Measurements from ENCODE around the gene PTPRM. TPM values are rescaled to one million over a fixed set of nuclear protein-coding genes. Genes with fewer than 3 reads are reported as not detected.

The PTPRM gene
- total and polyA plus RNA-seq, 2 of the 4 experiments (the other 2 are of a cell fraction), result 28.3 to 51.2 TPM

GRCh38 chr18:7950380-7951136 lies 383.4 kb downstream of the PTPRM start:
- no peak overlapping the region for H3K27ac ChIP-seq (ENCODE audit: insufficient read depth, low read length)
- peaks cover 16% of the 10 kb centered on the region for H3K9me1 ChIP-seq (ENCODE audit: insufficient read depth, low read length)
- H3K18ac ChIP-seq (ENCODE audit: low read depth, low read length), result no peak overlapping the region
- no peak overlapping the region for H3K4me3 ChIP-seq (ENCODE audit: insufficient read depth, low read depth, low read length)
- WGBS, 2 experiments (ENCODE audit: extremely low coverage in 2 of 2, insufficient read length in 1 of 2), result no CpG with 5 or more reads among the region's 6 CpGs
- H3K23ac ChIP-seq (ENCODE audit: low read depth, low read length), result no peak overlapping the region
- H3K9me3 ChIP-seq (ENCODE audit: control insufficient read depth, insufficient read depth, low read length), result no peaks in the 10 kb centered on the region
- H3K4me1 ChIP-seq (ENCODE audit: control insufficient read depth, insufficient read depth, low read length), result peaks cover 12% of the 10 kb centered on the region
- H2BK5ac ChIP-seq (ENCODE audit: low read depth, low read length, poor library complexity, severe bottlenecking), result no peak overlapping the region
- H4K91ac ChIP-seq (ENCODE audit: insufficient read depth, low read depth, low read length), result no peak overlapping the region
- no peak overlapping the region for H2BK15ac ChIP-seq (ENCODE audit: low read depth, low read length)
- intact Hi-C loops (cut with micrococcal nuclease) (no loop called here), dilution Hi-C loops (cut with HindIII; ENCODE audit: low sequenced_read_pairs, unreplicated experiment) (no loop called here), in situ Hi-C loops (cut with MboI; ENCODE audit: low sequenced_read_pairs) (no loop called here)
- no peaks in the 10 kb centered on the region for H3K27me3 ChIP-seq (ENCODE audit: control insufficient read depth, insufficient read depth, low read length)
- H2AK9ac ChIP-seq (replicated peaks; ENCODE audit: low read depth, low read length, poor library complexity), result no peak overlapping the region
- no TSS peak for BruUV-seq (replicated peaks)
- H4K20me1 ChIP-seq (ENCODE audit: insufficient read depth, low read length), result no peaks in the 10 kb centered on the region
- H3K9ac ChIP-seq (ENCODE audit: low read depth, low read length), result no peak overlapping the region
- H2BK20ac ChIP-seq (ENCODE audit: low read depth, low read length), result 0 out of 2 replicates have a peak overlapping the region, but pooled peaks have one; percentile 8
- ATAC-seq (ENCODE audit: low read depth) (no peak; the same call in 1 of the 2 replicates), DNase-seq (peak; percentile 74)
- no peak overlapping the region for H2AK5ac ChIP-seq (ENCODE audit: low read depth, low read length)
- H2AFZ ChIP-seq (replicated peaks; ENCODE audit: low read length, poor library complexity), result no peak overlapping the region
- TF ChIP-seq FOS (IDR thresholded peaks at IDR 0.05; ENCODE audit: low read depth, low read length), result peak; percentile 49
- no peak for TF ChIP-seq SMC3 (IDR thresholded peaks at IDR 0.05; ENCODE audit: low read depth, low read length)
- TF ChIP-seq CTCF (conservative IDR thresholded peaks at IDR 0.05; ENCODE audit: low read depth, low read length), result 0 out of 2 replicates have a peak, but pooled peaks have one; percentile 2
- TF ChIP-seq CEBPB (IDR thresholded peaks at IDR 0.05; ENCODE audit: low read depth, low read length), result no peak
- no peak for TF ChIP-seq ELK1 (IDR thresholded peaks at IDR 0.05; ENCODE audit: borderline replicate concordance, low read depth, low read length)
- TF ChIP-seq MAZ (IDR thresholded peaks at IDR 0.05; ENCODE audit: borderline replicate concordance, low read depth, low read length), result no peak
- peak; percentile 27; the same call in 1 of the 2 replicates for TF ChIP-seq RAD21 (IDR thresholded peaks at IDR 0.05; ENCODE audit: low read length)
- ChIA-PET CTCF (interaction anchor here (0.6 kb wide), 1 partner anchor 245 kb away, joined by 4 read pairs; no protein-coding TSS in a partner anchor), POLR2A (ENCODE audit: unreplicated experiment) (no interaction called here)
- no peak overlapping the region; the same call in 1 of the 2 replicates for H4K5ac ChIP-seq (ENCODE audit: low read depth, low read length)
- H3K4me2 ChIP-seq (ENCODE audit: low read depth, low read length), result no peak overlapping the region
- H3K79me1 ChIP-seq (ENCODE audit: low read depth in 1 of 2, low read length in 2 of 2), result peaks cover 7 to 18% of the 10 kb centered on the region in 2 experiments; a peak in 3 of 4 replicates
- no peaks in the 10 kb centered on the region for H3K36me3 ChIP-seq (ENCODE audit: control insufficient read depth, insufficient read depth, low read length)
- H4K8ac ChIP-seq (ENCODE audit: low read depth in 2 of 2, low read length in 2 of 2), result no peak overlapping the region
- no peak overlapping the region for H3K56ac ChIP-seq (ENCODE audit: extremely low read depth, insufficient read depth, low read length)
- no peak overlapping the region for H3K14ac ChIP-seq (replicated peaks; ENCODE audit: low read depth, low read length)
- no peak overlapping the region for H2BK120ac ChIP-seq (ENCODE audit: low read depth, low read length)
- peak overlapping the region; percentile 6; the same call in 1 of the 2 replicates for H3K4ac ChIP-seq (ENCODE audit: low read depth, low read length)
